Stomach (tissue), 4 donors: ENCODE data around the gene FUOM.
"Not testable (repeated sequence)": the region's sequence is repeated elsewhere in the genome, so short reads cannot be mapped to it uniquely, and the experiment has no call there.

ENCODE experiments used
- CTCF ChIP-seq, 7 experiments: fragments of 450-650 bp in 4 of 7; fragments of 200-600 bp in 3 of 7; sonication (generic) in 3 of 7; IDR thresholded peaks; one replicate each; pipeline ENCODE4 v1.5.1; 2016 to 2019; ENCODE audit warnings: antibody characterized with exemption in 7 of 7, control low read depth in 2 of 7, mild to moderate bottlenecking in 1 of 7
- POLR2A ChIP-seq, 4 donors: fragments of 450-650 bp; IDR thresholded peaks; one replicate each; pipeline ENCODE4 v1.6.1; 2016; ENCODE audit warnings: antibody characterized with exemption in 4 of 4, control low read depth in 2 of 4, mild to moderate bottlenecking in 1 of 4, moderate library complexity in 1 of 4
- POLR2AphosphoS5 ChIP-seq, 3 donors: sonication (generic); formaldehyde crosslinking; IDR thresholded peaks; one replicate each; pipeline ENCODE4 v1.6.1; 2016; ENCODE audit warnings: antibody characterized with exemption in 3 of 3

GRCh38 chr10:133320852-133321422 lies 36.9 kb downstream of the FUOM start:
- not testable (repeated sequence) for TF ChIP-seq CTCF, POLR2A, POLR2AphosphoS5 (IDR thresholded peaks at IDR 0.05)
